ENCODE data around the gene ORC3.
"Not testable (repeated sequence)": the region's sequence is repeated elsewhere in the genome, so short reads cannot be mapped to it uniquely, and the experiment has no call there.

The ORC3 gene

DNA sequence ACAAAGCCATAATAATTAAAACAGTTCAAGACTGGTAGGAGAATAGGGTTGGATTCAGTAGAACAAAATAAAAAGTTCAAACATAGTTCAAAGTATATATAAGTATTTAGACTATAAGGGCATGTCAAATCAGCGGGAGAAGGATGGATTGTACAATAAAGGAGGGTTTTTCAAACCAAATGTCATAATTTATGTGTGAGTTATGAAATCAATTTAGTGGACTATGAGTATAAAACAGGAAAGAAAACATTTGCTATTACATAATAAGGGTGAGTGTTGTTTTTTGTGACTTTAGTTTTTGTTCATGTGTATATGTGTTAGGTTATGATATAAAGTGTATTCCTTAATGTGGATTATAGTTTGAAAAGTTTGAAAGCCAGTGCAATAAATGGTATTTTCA lies 10.6 kb downstream of the ORC3 start:
- no peak for DNase-seq (ENCODE audit: low read depth)

DNA sequence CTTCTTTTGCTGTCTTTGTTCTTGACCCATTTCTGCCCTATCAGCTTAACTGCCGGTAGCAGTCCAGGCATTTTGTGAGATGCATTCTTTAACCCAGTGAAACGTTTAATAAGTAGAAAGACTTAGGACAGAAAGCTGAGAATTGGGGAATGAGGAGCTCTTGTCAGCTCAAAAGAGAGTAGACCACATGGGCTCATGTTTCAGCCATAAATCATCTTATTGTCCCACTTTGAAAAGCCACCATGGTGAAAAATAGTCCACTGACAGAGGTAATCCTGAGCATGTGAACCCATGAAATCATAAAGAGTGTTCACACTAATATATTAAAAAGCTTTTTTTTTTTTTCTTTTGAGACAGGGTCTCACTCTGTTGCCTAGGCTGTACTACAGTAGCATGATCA lies 16.3 kb downstream of the ORC3 start:
- DNase-seq (ENCODE audit: low read depth): no peak

DNA sequence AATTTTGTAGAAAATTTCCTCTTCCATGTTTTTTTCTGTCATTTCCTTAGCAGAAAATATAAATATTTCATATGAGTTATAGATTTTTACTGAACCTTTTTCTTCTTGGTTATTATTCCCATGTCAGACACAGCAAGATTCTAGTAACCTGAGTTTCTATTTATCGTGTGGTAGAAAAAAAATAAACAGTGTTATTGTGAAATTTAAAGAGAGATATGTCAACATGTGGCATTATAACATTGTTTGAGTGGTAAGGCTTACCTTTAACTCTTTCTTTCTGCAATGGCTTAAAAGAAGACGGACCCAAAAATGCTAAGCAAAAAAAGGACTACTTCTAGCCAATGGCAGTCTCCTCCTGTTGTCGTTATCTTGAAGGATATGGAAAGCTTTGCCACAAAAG lies 18.9 kb downstream of the ORC3 start:
- DNase-seq (ENCODE audit: low read depth): no peak

DNA sequence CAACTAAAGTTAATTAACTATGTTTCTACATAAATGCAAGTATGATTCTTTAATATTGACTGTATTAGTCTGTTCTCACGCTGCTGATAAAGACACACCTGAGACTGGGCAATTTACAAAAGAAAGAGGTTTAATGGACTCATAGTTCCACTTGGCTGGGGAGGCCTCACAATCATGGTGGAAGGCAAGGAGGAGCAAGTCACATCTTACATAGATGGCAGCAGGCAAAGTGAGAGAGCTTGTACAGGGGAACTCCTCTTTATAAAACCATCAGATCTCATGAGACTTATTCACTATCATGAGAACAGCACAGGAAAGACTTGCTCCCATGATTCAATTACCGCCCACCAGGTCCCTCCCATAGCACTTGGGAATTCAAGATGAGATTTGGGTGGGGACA lies 23.1 kb downstream of the ORC3 start:
- DNase-seq (ENCODE audit: low read depth): not testable (repeated sequence)

DNA sequence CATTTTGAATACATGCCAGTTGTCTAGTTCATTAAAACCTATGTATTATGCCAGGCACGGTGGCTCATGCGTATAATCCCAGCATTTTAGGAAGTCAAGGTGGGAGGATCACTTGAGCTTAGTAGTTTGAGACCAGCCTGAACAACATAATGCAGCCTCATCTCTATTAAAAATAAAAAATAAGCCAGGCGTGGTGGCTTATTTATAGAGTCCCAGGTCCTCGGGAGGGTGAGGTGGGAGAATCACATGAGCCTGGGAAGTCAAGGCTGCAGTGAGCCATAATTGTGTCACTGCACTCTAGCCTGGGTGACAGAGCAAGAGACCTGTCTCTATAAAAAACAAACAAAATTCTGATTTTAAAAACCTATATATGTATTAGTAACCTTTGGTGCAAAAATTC lies 27.5 kb downstream of the ORC3 start:
- DNase-seq (ENCODE audit: low read depth): no peak

DNA sequence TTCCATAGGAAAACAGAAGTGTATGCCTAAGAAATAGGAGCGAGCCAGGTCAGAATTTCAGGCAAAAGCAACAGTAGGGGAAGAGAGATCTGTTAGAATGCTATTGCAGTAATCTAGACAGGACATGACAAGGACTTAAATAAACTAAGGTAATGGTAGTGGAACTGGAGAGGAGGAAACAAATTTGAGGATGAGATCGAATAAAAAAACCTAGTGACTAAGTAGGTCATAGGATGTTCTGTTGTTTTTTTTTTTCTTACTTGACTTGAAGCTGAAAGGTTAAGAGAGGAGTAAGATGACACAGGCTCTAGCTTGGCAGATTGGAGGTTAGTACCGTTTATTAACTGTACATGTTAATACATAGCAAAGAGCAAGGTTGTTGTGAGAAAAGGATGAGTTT lies 28.6 kb downstream of the ORC3 start:
- no peak for DNase-seq (ENCODE audit: low read depth)

DNA sequence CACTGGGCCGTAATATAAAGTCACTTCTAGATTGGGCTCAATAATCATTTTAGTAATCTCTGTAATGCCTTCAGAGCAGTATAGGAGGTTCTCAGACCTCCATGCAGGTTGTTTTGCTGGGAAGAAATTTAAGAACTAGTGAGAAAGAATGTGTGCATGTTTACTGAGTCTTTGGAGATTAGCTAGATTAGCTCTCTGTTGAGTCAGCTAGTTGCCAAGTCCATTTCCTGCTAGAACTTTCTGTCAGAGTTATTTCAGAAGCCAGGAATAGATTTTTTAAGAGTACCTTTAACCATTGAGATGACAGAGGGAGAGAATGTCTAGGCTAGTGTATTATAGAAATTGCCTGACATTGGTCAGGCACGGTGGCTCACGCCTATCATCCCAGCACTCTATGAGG lies 33.3 kb downstream of the ORC3 start:
- no peak for DNase-seq (ENCODE audit: low read depth)

DNA sequence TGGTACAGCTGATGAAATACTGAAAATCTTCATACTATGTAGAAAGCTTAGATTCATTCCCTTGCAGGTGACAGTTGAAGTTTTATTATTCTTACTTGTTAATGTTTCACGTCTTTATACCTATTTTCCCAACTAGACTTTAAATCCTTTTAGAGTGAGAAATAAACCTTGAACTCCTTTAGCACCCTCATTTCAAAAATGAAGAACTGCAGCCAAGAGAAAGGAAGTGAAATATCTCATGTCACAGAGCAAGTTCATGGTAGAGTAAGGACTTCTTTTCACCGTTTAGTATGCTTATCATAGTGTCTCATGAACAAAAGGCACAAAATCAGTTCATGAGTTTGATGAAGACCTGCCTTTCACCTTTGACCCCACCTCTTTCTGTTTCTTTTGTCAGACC lies 38.5 kb downstream of the ORC3 start:
- no peak for DNase-seq (ENCODE audit: low read depth)

DNA sequence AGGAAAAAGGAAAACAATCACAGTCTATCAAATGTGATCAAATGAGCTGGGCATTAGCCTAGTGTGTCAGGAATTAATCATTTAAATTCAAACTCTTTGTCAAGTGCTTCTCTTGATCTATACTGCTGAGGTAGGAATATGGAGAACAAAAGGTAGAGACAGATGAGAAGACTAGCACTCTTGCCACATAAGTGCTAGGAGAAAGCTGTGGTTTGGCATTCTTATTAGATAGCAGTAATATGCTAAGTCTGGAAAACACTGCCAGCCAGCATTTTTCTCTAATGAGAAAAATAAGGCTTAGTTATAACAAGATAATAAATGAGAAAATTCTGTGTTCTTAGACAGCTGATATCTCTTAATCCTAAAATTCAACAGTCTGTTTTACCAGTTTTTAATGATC lies 38.9 kb downstream of the ORC3 start:
- no peak for DNase-seq (ENCODE audit: low read depth)

DNA sequence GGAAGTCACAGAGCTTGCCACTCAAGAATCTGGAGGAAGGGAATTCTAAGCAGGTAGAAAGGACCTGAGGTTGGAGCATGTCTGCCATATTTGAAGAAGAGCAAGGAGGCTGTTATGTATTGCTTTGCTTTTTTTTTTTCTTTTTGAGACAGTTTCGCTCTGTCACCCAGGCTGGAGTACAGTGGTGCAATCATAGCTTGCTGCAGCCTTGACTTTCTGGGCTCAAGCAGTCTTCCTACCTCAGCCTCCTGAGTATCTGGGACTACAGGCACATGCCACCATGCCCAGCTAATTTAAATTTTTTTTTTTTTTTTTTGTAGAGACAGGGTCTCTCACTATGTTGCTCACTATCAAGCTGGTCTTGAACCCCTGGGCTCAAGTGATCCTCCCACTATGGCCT lies 40.8 kb downstream of the ORC3 start:
- no peak for DNase-seq (ENCODE audit: low read depth)

DNA sequence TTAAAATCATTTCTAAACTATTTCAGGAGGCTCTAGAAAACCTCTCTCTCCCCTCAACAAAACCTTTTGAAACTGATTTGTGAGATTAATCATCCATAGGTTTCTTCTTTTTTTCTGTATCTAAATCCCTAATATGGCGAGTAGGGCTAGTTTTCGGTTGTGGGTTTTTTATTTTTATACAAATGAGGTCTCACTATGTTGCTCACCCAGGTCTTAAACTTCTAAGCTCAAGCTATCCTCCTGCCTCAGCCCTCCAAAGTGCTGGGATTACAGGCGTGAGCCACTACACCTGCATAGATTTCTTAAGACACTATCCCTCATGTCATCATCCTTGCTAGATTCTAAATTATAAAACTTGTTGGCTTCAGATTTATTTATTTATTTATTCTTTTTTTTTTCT lies 43.9 kb downstream of the ORC3 start:
- DNase-seq (ENCODE audit: low read depth): no peak

DNA sequence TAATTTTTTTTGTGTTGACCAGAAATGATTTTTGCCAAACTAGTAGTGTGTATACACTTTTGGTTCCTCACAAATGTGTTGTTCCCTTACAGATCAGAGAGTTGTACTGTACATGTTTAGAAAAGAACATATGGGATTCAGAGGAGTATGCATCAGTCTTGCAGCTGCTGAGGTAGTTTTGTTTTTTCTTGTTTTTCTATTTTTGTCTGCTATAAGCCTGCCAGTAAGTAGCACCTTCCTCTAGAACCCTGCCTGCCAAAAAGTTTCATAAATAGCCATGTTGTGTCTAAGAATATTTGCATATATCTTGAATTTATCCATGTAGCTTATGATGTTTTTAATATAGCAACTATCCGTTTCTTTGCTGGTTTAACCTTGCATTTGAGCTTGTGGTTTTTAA lies 46.4 kb downstream of the ORC3 start:
- DNase-seq (ENCODE audit: low read depth): no peak

DNA sequence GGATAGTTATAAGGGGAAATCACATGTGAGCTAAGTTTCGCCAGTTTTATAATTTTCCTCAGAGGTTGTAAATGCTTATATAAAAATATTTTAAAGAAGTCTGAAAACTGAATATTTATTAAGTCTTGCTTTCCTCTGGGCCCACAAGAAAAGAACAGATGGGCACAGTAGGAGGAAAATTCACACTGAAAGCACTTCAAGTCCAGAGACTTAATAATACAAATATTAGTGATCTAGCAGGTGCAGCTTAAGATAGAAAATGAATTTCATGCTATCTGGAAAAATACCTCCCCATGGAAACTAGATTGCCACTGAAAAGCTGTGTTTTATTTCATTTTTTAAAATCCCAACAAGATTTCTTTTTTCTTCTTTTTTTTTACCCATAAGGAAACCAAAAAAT lies 47.2 kb downstream of the ORC3 start:
- DNase-seq (ENCODE audit: low read depth): no peak

DNA sequence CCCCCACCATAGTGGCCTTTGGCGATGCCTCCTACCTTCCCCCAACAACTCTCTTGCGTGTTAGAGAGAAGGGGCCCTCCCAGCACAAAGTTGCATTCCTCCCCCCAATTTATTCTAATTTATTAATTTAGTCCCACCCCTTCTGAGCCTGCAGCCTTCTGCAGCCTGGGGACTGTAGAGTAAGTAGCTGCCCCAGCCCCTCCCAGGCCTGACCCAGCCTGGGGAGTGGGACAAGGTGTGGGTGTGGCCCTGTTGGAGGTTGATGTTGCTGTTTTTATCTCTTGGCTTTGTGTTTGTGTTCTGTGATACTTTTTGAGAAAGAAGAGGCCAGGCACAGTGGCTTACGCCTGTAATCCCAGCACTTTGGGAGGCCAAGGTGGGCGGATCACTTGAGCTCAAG lies 49.4 kb downstream of the ORC3 start:
- no peak for DNase-seq (ENCODE audit: low read depth)

DNA sequence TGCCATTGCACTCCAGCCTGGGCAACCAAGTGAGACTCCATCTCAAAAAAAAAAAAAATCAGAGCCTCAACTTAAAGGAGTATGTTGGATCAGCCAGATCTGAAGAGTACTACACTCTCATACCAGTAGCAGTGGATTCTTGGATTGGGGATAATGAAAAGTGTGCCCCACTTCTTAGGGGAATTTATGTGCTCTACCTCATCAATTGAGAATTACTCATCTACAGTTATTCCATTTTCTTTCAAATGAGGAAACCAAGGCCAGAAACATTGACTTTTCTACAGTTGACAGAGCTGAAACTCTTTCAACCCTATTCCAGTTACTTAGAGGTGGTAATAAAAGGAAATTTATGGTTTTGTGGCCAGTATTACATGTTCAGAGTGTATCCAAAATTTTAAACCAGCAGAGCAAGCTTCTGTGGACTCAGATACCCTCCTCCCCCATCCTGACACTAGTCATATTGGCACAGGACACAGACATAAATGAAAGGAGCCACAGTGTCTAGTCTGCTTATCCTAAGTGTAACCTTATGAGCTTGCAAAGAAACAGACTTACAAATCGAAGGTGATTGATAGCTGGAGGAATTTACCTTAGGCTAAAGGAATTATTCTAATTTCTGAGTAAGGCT lies 51.2 kb downstream of the ORC3 start:
- DNase-seq (ENCODE audit: low read depth): no peak

DNA sequence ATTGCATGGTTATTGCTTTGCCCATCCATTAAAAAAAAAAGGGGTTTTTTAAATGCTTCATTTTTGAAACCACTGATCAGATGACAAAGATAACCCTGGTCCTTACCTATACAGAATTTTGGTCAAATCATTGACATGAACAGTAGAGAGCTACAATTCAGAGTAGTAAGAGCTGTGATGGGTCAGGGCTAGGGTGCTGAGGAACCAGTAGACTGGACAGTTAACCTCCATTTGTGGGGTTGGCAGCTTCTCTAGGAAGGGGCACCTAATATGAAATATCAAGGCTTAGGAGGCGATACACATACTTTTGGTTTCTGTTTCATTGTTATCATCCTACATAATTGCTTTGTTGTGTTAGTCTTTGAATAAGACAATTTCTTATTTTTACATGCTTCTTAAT lies 55.1 kb downstream of the ORC3 start:
- no peak for DNase-seq (ENCODE audit: low read depth)

DNA sequence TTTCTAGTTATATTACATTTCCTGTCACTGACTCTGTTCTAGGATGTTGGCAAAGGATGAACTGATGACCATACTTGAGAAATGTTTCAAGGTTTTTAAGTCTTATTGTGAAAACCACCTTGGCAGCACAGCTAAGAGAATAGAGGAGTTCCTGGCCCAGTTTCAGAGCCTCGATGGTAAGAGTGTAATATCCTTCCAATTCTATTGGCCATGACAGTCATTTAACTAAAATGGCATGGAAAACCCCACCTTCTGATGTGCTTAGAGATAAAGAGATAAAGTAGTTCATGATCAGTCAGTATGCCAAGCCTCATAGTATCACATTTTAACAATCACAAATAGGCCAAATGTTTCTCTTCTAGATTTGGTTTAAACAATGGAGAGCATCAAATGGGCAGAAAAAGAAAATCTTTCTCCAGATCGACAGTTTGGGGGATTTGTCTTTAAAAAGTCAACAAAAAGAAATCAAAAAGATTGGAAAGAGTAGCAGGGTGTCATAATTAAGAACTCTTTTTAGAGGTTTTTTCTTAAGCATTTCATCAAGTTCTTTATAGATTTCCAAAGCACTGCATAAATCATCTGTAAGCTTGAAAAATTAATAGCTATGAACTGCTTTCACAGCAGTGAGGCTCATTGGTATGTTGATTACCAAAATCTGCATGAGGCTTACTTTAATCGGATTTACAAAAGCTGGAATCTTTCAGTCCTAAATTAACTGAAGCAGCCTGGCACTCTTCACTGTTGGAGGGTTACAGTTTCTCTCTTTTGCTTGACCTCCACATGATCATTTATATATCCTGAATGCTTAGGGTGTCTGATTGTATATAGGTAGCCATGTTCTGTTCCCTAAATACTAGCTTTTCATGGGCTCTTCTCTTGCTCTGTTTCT lies 63.4 kb downstream of the ORC3 start:
- no peak for DNase-seq (ENCODE audit: low read depth)

DNA sequence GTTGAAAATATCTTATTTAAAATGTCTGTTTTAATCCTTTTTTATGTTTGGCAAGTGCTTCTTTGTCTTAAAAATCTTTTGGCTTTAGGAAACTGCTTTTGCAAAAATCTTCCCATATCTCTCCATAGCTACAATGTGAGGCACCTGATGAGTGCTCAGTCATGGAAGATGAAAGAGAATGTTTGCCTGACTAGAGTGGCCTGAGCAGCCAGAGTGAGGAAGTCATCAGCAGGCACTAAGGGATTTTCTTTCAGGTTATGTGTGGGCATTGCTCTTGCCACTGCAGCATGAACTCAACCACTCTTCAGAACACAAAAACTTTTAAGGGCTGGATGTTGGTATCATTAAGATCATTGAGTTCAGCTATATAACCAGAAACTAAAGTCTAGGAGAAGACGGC lies 64.2 kb downstream of the ORC3 start:
- no peak for DNase-seq (ENCODE audit: low read depth)

DNA sequence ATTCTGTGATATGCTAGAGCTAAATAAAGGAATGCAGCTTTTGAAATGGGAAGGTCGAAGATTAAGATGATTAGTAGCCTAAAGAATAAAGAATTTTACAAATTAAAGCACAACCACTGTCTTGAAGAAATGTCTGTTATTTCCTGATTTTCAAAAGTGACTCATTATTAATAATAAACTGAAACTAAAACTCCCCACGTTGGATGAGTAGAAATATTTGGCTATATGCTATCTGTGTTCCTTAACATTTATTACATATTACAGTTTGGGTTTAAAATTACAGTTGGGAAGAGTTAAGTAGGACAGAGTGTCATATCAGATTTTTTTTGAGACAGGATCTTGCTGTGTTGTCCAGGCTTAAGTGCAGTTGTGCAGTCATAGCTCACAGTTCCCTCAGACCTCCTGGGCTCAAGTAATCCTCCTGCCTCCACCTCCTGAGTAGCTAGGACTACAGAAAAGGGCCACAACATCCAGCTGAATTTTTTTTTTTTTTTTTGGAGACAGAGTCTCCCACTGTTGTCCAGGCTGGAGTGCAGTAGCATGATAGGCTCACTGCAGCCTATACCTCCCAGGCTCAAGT lies 65.0 kb downstream of the ORC3 start:
- DNase-seq (ENCODE audit: low read depth): no peak

DNA sequence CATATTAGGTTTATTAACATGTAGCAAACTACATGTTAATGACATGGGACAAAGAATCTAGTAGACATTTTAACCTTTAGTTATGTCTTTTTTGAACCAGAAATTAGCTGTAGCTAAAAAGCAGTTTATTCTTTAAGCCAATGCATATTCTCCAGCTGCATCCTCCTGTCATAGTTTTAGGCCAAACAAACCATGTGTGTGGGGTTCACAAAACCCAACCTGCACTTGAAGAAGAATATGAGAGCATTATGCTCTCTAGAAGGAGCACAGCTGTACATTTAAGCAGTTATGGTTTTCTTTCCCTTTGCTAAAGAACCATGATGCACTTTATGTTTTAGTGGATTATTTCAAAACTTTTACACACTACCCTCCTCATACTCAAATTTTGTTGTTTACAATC lies 65.9 kb downstream of the ORC3 start:
- no peak for DNase-seq (ENCODE audit: low read depth)

DNA sequence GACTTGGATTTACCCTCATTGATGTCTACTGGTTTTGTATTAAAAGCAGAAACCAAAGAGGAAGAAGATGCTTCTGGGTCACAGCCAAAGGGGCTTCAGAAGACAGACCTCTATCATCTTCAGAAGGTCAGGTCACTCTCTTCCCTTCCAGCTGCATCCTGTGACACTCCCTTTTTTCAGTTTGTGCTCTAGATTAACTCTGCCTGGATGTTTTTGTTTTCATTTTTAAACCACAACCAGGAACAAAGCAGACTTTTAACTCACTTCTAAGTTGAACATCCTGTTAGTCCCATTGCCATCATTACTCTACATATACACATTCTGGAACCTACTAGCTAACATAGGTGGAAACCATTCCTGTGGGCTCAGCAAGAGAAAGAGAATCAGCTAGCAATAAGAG lies 66.9 kb downstream of the ORC3 start:
- no peak for DNase-seq (ENCODE audit: low read depth)

DNA sequence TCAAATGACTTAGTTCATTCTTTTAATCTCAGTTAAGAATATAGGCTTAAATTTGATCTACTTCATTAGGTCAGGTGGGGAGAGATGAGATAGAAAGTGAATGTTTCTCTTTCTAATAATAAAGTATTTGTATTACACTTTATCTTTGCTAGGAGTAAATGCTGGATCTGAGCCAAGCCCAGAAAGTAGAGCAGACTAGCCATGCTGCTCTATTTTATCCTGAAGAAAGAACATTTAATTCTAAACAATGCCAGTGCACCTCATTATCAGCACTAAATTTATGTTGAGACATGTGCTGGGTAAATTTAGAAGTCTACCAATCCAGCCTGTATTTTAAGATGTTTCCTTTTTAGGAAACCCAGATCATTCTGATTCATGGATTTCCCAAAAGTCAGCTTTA lies 68.6 kb downstream of the ORC3 start:
- DNase-seq (ENCODE audit: low read depth): no peak

DNA sequence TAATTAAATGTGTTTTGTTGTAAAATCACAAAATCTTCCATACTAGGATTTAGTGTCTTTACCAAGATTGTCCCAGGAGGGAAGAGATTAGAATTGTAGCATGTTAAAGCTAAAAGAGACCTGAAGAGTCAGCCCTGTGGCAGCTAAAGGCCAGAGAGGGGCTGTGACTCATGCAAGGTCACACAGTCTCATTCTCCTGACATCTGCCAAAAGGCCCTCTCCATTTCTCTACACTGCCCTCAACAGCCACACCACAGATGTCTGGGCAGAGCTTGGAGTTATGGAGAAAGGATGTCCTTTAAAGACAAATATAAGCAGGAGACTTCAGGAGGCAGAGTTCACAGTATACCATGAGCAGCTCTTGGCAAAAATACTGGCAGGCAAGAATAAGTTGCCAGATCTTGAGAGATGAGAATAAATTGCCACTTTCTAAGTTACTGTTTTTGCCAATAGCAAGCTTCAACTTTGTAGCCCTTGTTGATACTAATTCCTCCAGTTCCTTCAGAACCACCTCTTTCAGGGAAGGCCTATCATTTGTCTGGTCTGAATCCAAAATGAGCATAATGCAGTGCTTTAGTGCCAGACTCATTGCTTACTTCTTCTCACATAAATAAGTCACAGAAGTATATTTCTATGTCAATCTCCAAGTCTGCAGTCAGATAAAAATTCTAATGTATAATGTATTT lies 70.4 kb downstream of the ORC3 start:
- no peak for DNase-seq (ENCODE audit: low read depth)

Data from T-helper 22 cell (primary cell).